PC-9 (cell line): ENCODE results near the gene MED16.

ENCODE experiments used
- CTCF ChIP-seq: fragments of 200-600 bp; sonication (generic); conservative IDR thresholded peaks from 2 replicates; pipeline ENCODE4 v1.6.1; 2017; ENCODE audit warnings: mixed run types, antibody characterized with exemption, mild to moderate bottlenecking, moderate library complexity
- EZH2 ChIP-seq: fragments of 200-600 bp; sonication (generic); IDR thresholded peaks from 2 replicates; pipeline ENCODE4 v1.8.0; 2017; ENCODE audit warnings: antibody characterized with exemption, low read depth

- TF ChIP-seq CTCF = no peak
- TF ChIP-seq EZH2 = 0 out of 2 replicates have a peak, but pooled peaks have one; percentile 58
Observed at GRCh38 chr19:919199-920050, 26.4 kb upstream of the MED16 start.
